GM12801 (cell line): ENCODE measurements around the gene LCOR.

Experiments
- CTCF ChIP-seq: IDR thresholded peaks from one replicate; pipeline ENCODE4 v1.5.1; 2011; ENCODE audit warnings: control low read depth; ENCODE audit not compliant: insufficient read length; ENCODE audit errors: extremely low read depth

LCOR gene

GRCh38 chr10:96998329-96998888 lies 166.3 kb downstream of the LCOR start:
- TF ChIP-seq CTCF = no peak

- TF ChIP-seq CTCF = no peak
Measured at GRCh38 chr10:96999337-96999736, 167.2 kb downstream of the LCOR start.

GRCh38 chr10:96999987-97000386 lies 167.9 kb downstream of the LCOR start:
- TF ChIP-seq CTCF = no peak

DNA sequence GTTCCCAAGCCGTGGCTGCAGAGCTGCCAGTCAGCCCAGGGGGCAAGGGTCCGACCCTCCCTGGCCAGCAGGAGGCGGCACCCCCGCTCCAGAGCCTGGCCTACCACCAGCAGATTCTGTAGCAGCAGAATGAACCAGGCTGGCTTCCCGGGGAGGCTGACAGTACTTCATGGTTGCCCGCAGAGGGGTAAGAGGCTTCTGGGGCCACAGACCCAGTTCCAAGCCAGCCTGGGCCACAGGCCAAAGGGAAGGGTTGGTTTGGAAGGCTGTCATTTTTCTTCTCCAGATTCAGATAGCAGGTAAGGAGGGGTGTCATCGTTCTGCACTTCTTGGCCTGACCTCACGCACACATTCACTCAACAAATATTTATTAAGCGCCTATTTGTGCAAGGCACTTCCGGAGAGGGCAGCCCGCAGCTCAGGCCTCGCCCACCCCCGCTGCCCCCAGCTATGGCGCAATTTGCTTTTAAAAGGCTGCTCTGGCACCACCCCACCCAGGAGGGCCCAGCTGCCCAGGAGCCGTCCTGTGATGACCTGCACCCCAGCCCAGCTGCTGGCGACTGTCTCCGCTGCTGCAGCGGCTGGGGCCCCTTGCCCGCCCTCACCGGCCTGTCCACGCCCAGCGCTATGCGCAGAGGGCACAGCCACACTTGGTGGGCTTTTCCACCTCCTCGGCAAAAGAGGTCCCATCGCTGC lies 168.5 kb downstream of the LCOR start:
- no peak for TF ChIP-seq CTCF

DNA sequence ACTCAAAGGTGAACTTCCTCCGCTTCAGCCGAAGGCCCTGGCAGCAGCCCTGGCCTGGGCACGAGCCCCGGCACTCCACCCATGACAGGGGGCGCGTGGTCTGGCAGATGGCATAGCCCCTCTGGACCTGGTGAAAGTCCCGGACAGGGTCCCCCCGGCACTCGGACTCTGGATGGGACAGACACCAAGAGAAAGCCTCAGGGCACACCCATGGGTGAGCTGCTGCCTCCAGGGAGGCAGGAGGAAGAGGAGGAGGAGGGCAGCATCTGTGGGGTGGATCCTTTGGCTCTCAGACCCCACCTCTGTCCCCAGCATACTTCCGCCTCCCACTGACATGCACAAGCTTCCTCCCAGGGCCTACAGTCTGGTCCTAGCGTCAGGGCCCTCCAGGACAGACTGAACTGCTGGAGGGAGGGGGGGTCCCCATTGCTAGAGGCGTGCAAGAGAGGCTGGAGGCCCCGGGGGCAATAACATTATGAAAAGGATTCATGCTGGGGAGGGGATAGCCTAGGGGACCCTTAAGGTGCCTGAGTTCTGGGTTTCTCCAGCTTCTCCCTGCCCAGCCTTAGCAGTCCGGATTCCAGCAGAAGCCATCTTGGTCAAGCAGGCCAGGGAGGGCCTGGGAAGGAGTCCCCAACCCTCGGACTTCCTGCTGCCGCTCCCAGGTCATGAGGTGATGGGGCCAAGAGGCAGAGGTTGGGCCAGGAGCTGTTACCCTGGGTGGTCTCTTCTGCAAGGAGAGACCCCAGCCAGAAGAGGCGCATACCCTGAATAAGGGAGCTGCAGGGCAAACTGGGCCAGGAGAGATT lies 169.3 kb downstream of the LCOR start:
- no peak for TF ChIP-seq CTCF

GRCh38 chr10:97002670-97003069 lies 170.6 kb downstream of the LCOR start:
- TF ChIP-seq CTCF = no peak

DNA sequence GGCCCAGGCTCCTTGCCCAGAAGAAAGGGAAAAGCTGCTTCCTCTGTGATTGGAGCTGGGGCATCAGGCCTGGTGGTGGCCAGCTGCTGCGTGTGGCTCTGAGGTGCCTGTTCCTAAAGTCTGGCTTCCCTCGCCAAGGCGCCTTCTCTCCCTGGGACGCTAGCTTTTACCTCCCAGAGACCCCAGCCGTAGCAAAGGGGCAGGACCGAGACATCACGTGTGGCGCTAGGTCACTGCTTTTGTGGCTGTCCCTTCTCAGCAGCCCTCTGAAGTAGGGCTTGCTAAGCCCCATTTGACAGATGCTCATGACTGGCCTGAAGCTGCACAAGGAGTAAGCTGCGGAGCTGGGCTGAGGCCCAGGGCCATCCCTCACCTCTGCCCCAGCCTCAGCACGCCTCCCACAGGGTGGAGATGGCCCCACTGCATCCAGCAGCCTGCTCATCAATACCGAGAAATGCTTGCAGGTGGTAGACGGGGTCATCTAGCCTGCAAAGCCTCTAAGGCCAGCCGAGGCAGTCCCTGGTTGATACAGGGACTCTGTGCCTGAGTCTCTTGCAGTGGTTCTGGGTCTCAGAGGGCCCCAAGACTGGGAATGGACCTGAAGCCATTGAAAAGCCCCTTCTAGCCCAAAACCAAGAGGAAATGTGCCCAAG lies 171.2 kb downstream of the LCOR start:
- no peak for TF ChIP-seq CTCF
